NT2/D1 (cell line): ENCODE measurements around the gene CYB5R2.
A peak's percentile ranks its signal among the peaks of the same experiment; 100 is the strongest.

Source experiments
- DNase-seq: peaks from one replicate; pipeline ENCODE4 v3.0.0-alpha.2; 2011; ENCODE audit warnings: low read depth, low spot score
- H3K27me3 ChIP-seq: 2 replicates; pipeline ENCODE4 v1.6.0; 2011; ENCODE audit warnings: mild to moderate bottlenecking; ENCODE audit not compliant: insufficient read length, insufficient read depth
- H3K36me3 ChIP-seq: 2 replicates; pipeline ENCODE4 v1.6.1; 2011; ENCODE audit warnings: mild to moderate bottlenecking, low read length, mixed read lengths; ENCODE audit not compliant: insufficient read depth, insufficient read length
- H3K4me1 ChIP-seq: 2 replicates; pipeline ENCODE4 v1.5.1; 2011; ENCODE audit not compliant: insufficient read depth, insufficient read length
- H3K4me3 ChIP-seq: 2 replicates; pipeline ENCODE4 v1.5.1; 2011; ENCODE audit warnings: low read depth; ENCODE audit not compliant: insufficient read length
- H3K9ac ChIP-seq: 2 replicates; pipeline ENCODE4 v1.6.0; 2011; ENCODE audit warnings: low read depth; ENCODE audit not compliant: insufficient read length
- H3K9me3 ChIP-seq: 2 replicates; pipeline ENCODE4 v1.5.1; 2011; ENCODE audit warnings: mild to moderate bottlenecking, low read length; ENCODE audit not compliant: insufficient read depth
- SUZ12 ChIP-seq: IDR thresholded peaks from 2 replicates; pipeline ENCODE4 v1.6.1; 2011; ENCODE audit not compliant: insufficient read length, insufficient read depth; ENCODE audit errors: extremely low read depth
- YY1 ChIP-seq: IDR thresholded peaks from 2 replicates; pipeline ENCODE4 v1.6.1; 2011; ENCODE audit not compliant: insufficient read length, insufficient read depth
- ZNF274 ChIP-seq: IDR thresholded peaks from 2 replicates; pipeline ENCODE4 v1.6.1; 2011; ENCODE audit warnings: mild to moderate bottlenecking, low read depth, low read length

The CYB5R2 gene

GRCh38 chr11:7672960-7673723 lies at the start of gene CYB5R2:
TSS of gene CYB5R2 (minus strand) at chr11:7673500. CDS start at chr11:7672825, 675 bp downstream.
- Histone ChIP-seq H3K4me1 (peaks cover 7% of the 10 kb centered on the region), H3K9ac (peak within 1 kb of the TSS; percentile 88), H3K36me3 (peaks cover 45% of the 10 kb centered on the region), H3K4me3 (peak within 1 kb of the TSS; percentile 74), H3K9me3 (peaks cover 6% of the 10 kb centered on the region; the same call in 1 of the 2 replicates), H3K27me3 (no peaks in the 10 kb centered on the region)
- TF ChIP-seq SUZ12 (no peak), ZNF274 (no peak), YY1 (no peak)
- peak; percentile 49 for DNase-seq

- Histone ChIP-seq H3K36me3 (no peaks in the 10 kb centered on the region), H3K9me3 (no peaks in the 10 kb centered on the region), H3K4me1 (no peaks in the 10 kb centered on the region), H3K9ac (no peak overlapping the region), H3K27me3 (no peaks in the 10 kb centered on the region), H3K4me3 (no peak overlapping the region)
- DNase-seq: no peak
- TF ChIP-seq SUZ12 (no peak), YY1 (no peak), ZNF274 (no peak)
Measured at GRCh38 chr11:7714786-7715185, 41.5 kb upstream of the CYB5R2 start.

GRCh38 chr11:7706377-7706776 lies 33.1 kb upstream of the CYB5R2 start, which contains the start of gene OVCH2:
TSS of gene OVCH2 (minus strand) at chr11:7706477. CDS start at chr11:7706394, 83 bp downstream.
- Histone ChIP-seq H3K27me3 (no peaks in the 10 kb centered on the region), H3K4me1 (no peaks in the 10 kb centered on the region), H3K36me3 (no peaks in the 10 kb centered on the region), H3K4me3 (no peak within 1 kb of the TSS), H3K9ac (no peak within 1 kb of the TSS), H3K9me3 (no peaks in the 10 kb centered on the region)
- TF ChIP-seq ZNF274: no peak
- no peak for TF ChIP-seq YY1
- no peak for TF ChIP-seq SUZ12
- no peak for DNase-seq

GRCh38 chr11:7703740-7704139 lies 30.4 kb upstream of the CYB5R2 start:
- H3K27me3 ChIP-seq: no peaks in the 10 kb centered on the region
- DNase-seq: no peak
- no peaks in the 10 kb centered on the region for H3K36me3 ChIP-seq
- no peaks in the 10 kb centered on the region for H3K9me3 ChIP-seq
- TF ChIP-seq SUZ12 (no peak), ZNF274 (no peak), YY1 (no peak)
- H3K4me3 ChIP-seq: no peak overlapping the region
- H3K9ac ChIP-seq: no peak overlapping the region
- no peaks in the 10 kb centered on the region for H3K4me1 ChIP-seq

- no peak for DNase-seq
- Histone ChIP-seq H3K36me3 (no peaks in the 10 kb centered on the region), H3K9ac (no peak overlapping the region), H3K4me1 (no peaks in the 10 kb centered on the region), H3K9me3 (no peaks in the 10 kb centered on the region), H3K27me3 (no peaks in the 10 kb centered on the region), H3K4me3 (no peak overlapping the region)
- no peak for TF ChIP-seq ZNF274
- TF ChIP-seq YY1: no peak
- TF ChIP-seq SUZ12: no peak
Measured at GRCh38 chr11:7696424-7696823, 23.1 kb upstream of the CYB5R2 start.

- DNase-seq: no peak
- Histone ChIP-seq H3K27me3 (no peaks in the 10 kb centered on the region), H3K4me1 (no peaks in the 10 kb centered on the region), H3K36me3 (no peaks in the 10 kb centered on the region), H3K9ac (no peak overlapping the region), H3K4me3 (no peak overlapping the region), H3K9me3 (no peaks in the 10 kb centered on the region)
- TF ChIP-seq YY1 (no peak), ZNF274 (no peak), SUZ12 (no peak)
Measured at GRCh38 chr11:7694235-7694634, 20.9 kb upstream of the CYB5R2 start.

GRCh38 chr11:7692426-7692825 lies 19.1 kb upstream of the CYB5R2 start:
- Histone ChIP-seq H3K27me3 (no peaks in the 10 kb centered on the region), H3K9me3 (no peaks in the 10 kb centered on the region), H3K4me1 (no peaks in the 10 kb centered on the region), H3K4me3 (no peak overlapping the region), H3K36me3 (no peaks in the 10 kb centered on the region), H3K9ac (no peak overlapping the region)
- DNase-seq: no peak
- TF ChIP-seq SUZ12: no peak
- no peak for TF ChIP-seq YY1
- TF ChIP-seq ZNF274: no peak
